ENCODE measurements around the gene EMP1. TPM values are rescaled to one million over a fixed set of nuclear protein-coding genes. Genes with fewer than 3 reads are reported as not detected.

The EMP1 gene
- total and polyA plus RNA-seq, 2 of the 13 experiments (the other 11 are each of a cell fraction or from before 2014, with no cell fraction given): 0.13 to 0.61 TPM

DNA sequence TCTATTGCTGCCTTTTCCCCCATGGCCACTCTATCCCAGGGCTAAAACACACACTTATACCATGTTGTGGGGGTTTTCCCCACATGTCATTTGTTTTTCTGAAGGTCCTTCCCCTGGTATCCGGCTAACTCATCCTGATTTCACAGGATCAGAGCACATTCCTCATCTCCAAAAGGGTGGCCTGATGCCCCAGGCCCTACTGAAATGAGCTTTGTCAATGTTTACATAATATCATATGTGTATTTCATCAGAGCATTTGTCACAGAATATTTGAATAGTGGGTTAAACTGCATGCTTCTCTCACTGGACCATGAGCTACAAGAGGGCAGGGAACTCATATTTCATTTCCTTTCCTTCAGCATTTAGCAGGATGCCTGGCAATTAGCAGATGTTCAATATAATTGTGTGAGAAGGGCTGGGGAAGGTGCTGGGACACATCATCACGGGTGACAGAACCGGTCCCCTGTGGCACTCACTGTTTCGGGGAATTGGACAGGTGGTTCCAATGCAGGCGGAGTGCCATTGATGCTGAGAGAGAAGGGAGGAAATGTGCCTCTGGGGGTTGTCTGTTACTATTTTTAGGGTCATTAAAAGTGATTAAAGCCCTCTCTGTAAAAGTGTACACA lies 26.8 kb downstream of the EMP1 start (continued):
- TF ChIP-seq, protein P1, sequence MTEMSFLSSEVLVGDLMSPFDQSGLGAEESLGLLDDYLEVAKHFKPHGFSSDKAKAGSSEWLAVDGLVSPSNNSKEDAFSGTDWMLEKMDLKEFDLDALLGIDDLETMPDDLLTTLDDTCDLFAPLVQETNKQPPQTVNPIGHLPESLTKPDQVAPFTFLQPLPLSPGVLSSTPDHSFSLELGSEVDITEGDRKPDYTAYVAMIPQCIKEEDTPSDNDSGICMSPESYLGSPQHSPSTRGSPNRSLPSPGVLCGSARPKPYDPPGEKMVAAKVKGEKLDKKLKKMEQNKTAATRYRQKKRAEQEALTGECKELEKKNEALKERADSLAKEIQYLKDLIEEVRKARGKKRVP (CRISPR knock-in tag; IDR thresholded peaks at IDR 0.05): peak in 1 of 2 experiments; percentile 92; a peak in 2 of 4 replicates
- TF ChIP-seq REXO4 (CRISPR knock-in tag; IDR thresholded peaks at IDR 0.05; ENCODE audit: borderline replicate concordance) (no peak), IKZF4 (CRISPR knock-in tag; IDR thresholded peaks at IDR 0.05; ENCODE audit: borderline replicate concordance, low read depth, not compliant biosample characterization) (no peak), ZMYM3 (CRISPR knock-in tag; IDR thresholded peaks at IDR 0.05) (no peak), ZNF788 (CRISPR knock-in tag; IDR thresholded peaks at IDR 0.05; ENCODE audit: borderline replicate concordance) (no peak), NCOA5 (CRISPR knock-in tag; IDR thresholded peaks at IDR 0.05) (no peak), ZBTB20 (CRISPR knock-in tag; IDR thresholded peaks at IDR 0.05; ENCODE audit: borderline replicate concordance, low read depth) (no peak), ZNF879 (CRISPR knock-in tag; IDR thresholded peaks at IDR 0.05) (no peak), FOXA3 (CRISPR knock-in tag; IDR thresholded peaks at IDR 0.05) (peak; percentile 44)
- TF ChIP-seq, protein P2, sequence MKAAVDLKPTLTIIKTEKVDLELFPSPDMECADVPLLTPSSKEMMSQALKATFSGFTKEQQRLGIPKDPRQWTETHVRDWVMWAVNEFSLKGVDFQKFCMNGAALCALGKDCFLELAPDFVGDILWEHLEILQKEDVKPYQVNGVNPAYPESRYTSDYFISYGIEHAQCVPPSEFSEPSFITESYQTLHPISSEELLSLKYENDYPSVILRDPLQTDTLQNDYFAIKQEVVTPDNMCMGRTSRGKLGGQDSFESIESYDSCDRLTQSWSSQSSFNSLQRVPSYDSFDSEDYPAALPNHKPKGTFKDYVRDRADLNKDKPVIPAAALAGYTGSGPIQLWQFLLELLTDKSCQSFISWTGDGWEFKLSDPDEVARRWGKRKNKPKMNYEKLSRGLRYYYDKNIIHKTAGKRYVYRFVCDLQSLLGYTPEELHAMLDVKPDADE (CRISPR knock-in tag; IDR thresholded peaks at IDR 0.05): no peak

DNA sequence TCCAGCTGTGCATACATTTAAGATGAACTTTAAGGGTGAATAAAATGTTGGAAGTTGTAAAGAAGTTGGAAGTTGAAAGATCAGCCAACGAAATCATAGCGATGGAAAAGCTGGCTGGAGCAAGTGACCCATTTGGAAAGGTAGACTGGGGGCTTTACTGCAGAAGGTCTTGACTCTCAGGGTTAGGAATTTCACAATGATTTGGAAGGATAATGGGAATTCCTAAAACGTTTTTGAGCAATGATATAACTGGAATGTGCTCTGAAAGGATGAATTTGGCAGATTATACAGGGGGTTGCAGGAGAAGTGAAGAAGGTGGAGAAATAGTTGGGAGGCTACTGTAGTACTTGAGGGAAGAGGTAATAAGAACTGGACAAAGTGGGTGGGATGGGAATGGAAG lies 27.4 kb downstream of the EMP1 start:
- Histone ChIP-seq H3K9ac (ENCODE audit: insufficient read depth, low read depth, low read length) (no peak overlapping the region), H3K79me2 (ENCODE audit: insufficient read depth, low read length) (no peaks in the 10 kb centered on the region), H3K4me2 (ENCODE audit: low read depth, low read length) (no peak overlapping the region), H3K4me1 (ENCODE audit: insufficient read depth, low read length) (peaks cover 9% of the 10 kb centered on the region), H3K27ac (ENCODE audit: extremely low read length, insufficient read depth, low read length) (no peak overlapping the region), H2AFZ (ENCODE audit: low read length) (no peak overlapping the region), H3K4me3 (replicated peaks in 1 of 3; ENCODE audit: insufficient read depth in 1 of 3, low read depth in 2 of 3, low read length in 3 of 3) (no peak overlapping the region), H4K20me1 (ENCODE audit: insufficient read depth, low read length) (no peaks in the 10 kb centered on the region), H3K36me3 (replicated peaks in 1 of 2; ENCODE audit: control insufficient read depth in 1 of 2, insufficient read depth in 2 of 2, low read length in 2 of 2) (no peaks in the 10 kb centered on the region), H3K27me3 (ENCODE audit: control insufficient read depth in 1 of 2, insufficient read depth in 2 of 2, low read length in 2 of 2) (peaks cover 1 to 9% of the 10 kb centered on the region in 2 experiments; a peak in 2 of 5 replicates), H3K9me3 (ENCODE audit: low read length) (no peaks in the 10 kb centered on the region)
- DNase-seq (ENCODE audit: low spot score) (no peak), FAIRE-seq (no peak), ATAC-seq (no peak)
- in situ Hi-C loops (cut with HindIII; ENCODE audit: extremely low pct_ligation_motif_present, low pct_unique_long_range_greater_than_20kb): loop anchor here (25.0 kb wide), 1 partner anchor 437 kb away; the partner anchor contains the start of gene APOLD1
- no TSS peak for BruUV-seq (replicated peaks)
- intact Hi-C loops (cut with micrococcal nuclease; ENCODE audit: unreplicated experiment): no loop called here
- TF ChIP-seq, protein P3, sequence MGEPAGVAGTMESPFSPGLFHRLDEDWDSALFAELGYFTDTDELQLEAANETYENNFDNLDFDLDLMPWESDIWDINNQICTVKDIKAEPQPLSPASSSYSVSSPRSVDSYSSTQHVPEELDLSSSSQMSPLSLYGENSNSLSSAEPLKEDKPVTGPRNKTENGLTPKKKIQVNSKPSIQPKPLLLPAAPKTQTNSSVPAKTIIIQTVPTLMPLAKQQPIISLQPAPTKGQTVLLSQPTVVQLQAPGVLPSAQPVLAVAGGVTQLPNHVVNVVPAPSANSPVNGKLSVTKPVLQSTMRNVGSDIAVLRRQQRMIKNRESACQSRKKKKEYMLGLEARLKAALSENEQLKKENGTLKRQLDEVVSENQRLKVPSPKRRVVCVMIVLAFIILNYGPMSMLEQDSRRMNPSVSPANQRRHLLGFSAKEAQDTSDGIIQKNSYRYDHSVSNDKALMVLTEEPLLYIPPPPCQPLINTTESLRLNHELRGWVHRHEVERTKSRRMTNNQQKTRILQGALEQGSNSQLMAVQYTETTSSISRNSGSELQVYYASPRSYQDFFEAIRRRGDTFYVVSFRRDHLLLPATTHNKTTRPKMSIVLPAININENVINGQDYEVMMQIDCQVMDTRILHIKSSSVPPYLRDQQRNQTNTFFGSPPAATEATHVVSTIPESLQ (CRISPR knock-in tag; conservative IDR thresholded peaks at IDR 0.05): no peak
- TF ChIP-seq, protein P4, sequence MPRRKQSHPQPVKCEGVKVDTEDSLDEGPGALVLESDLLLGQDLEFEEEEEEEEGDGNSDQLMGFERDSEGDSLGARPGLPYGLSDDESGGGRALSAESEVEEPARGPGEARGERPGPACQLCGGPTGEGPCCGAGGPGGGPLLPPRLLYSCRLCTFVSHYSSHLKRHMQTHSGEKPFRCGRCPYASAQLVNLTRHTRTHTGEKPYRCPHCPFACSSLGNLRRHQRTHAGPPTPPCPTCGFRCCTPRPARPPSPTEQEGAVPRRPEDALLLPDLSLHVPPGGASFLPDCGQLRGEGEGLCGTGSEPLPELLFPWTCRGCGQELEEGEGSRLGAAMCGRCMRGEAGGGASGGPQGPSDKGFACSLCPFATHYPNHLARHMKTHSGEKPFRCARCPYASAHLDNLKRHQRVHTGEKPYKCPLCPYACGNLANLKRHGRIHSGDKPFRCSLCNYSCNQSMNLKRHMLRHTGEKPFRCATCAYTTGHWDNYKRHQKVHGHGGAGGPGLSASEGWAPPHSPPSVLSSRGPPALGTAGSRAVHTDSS (CRISPR knock-in tag; conservative IDR thresholded peaks at IDR 0.05): no peak
- no peak for TF ChIP-seq RARG (CRISPR knock-in tag; IDR thresholded peaks at IDR 0.05; ENCODE audit: low read depth)
- no peak for TF ChIP-seq ZSCAN31 (CRISPR knock-in tag; IDR thresholded peaks at IDR 0.05; ENCODE audit: low read depth)
- CTCF ChIA-PET (ENCODE audit: low intra/inter-chr PET ratio, low total read pairs): no interaction called here
- 14% methylated on average over 3 of the region's 3 CpGs for WGBS (ENCODE audit: low lambda C conversion rate)
- POLR2A ChIA-PET: no interaction called here

Data from HepG2 (cell line).